Ishikawa (cell line): ENCODE data around the gene MAP3K5.

Source experiments
- NFIC ChIP-seq: IDR thresholded peaks from 2 replicates; pipeline ENCODE4 v1.6.1; 2012
- REST ChIP-seq: IDR thresholded peaks from 2 replicates; pipeline ENCODE4 v1.6.1; 2012; ENCODE audit warnings: low read depth, mild to moderate bottlenecking
- YY1 ChIP-seq: IDR thresholded peaks from 2 replicates; pipeline ENCODE4 v1.6.1; 2012; ENCODE audit warnings: low read depth

GRCh38 chr6:136677344-136677743, 114.9 kb downstream of the MAP3K5 start:
- TF ChIP-seq NFIC (no peak), REST (no peak), YY1 (no peak)
